NT2/D1 (cell line): ENCODE measurements around the gene EXPH5.

Source experiments
- DNase-seq: peaks from one replicate; pipeline ENCODE4 v3.0.0-alpha.2; 2011; ENCODE audit warnings: low read depth, low spot score
- H3K27me3 ChIP-seq: 2 replicates; pipeline ENCODE4 v1.6.0; 2011; ENCODE audit warnings: mild to moderate bottlenecking; ENCODE audit not compliant: insufficient read length, insufficient read depth
- H3K36me3 ChIP-seq: 2 replicates; pipeline ENCODE4 v1.6.1; 2011; ENCODE audit warnings: mild to moderate bottlenecking, low read length, mixed read lengths; ENCODE audit not compliant: insufficient read depth, insufficient read length
- H3K4me1 ChIP-seq: 2 replicates; pipeline ENCODE4 v1.5.1; 2011; ENCODE audit not compliant: insufficient read depth, insufficient read length
- H3K4me3 ChIP-seq: 2 replicates; pipeline ENCODE4 v1.5.1; 2011; ENCODE audit warnings: low read depth; ENCODE audit not compliant: insufficient read length
- H3K9ac ChIP-seq: 2 replicates; pipeline ENCODE4 v1.6.0; 2011; ENCODE audit warnings: low read depth; ENCODE audit not compliant: insufficient read length
- H3K9me3 ChIP-seq: 2 replicates; pipeline ENCODE4 v1.5.1; 2011; ENCODE audit warnings: mild to moderate bottlenecking, low read length; ENCODE audit not compliant: insufficient read depth
- SUZ12 ChIP-seq: IDR thresholded peaks from 2 replicates; pipeline ENCODE4 v1.6.1; 2011; ENCODE audit not compliant: insufficient read length, insufficient read depth; ENCODE audit errors: extremely low read depth
- YY1 ChIP-seq: IDR thresholded peaks from 2 replicates; pipeline ENCODE4 v1.6.1; 2011; ENCODE audit not compliant: insufficient read length, insufficient read depth
- ZNF274 ChIP-seq: IDR thresholded peaks from 2 replicates; pipeline ENCODE4 v1.6.1; 2011; ENCODE audit warnings: mild to moderate bottlenecking, low read depth, low read length

The EXPH5 gene

GRCh38 chr11:108576523-108576922 is 17.0 kb downstream of the EXPH5 start:
- no peaks in the 10 kb centered on the region for H3K27me3 ChIP-seq
- H3K9ac ChIP-seq: no peak overlapping the region
- no peak for DNase-seq
- H3K9me3 ChIP-seq: no peaks in the 10 kb centered on the region
- no peaks in the 10 kb centered on the region for H3K36me3 ChIP-seq
- TF ChIP-seq SUZ12: no peak
- no peaks in the 10 kb centered on the region for H3K4me1 ChIP-seq
- no peak overlapping the region for H3K4me3 ChIP-seq

GRCh38 chr11:108574675-108575074 is 18.9 kb downstream of the EXPH5 start:
- Histone ChIP-seq H3K9me3 (no peaks in the 10 kb centered on the region), H3K36me3 (no peaks in the 10 kb centered on the region)
- DNase-seq: no peak

GRCh38 chr11:108571001-108571400 is 22.6 kb downstream of the EXPH5 start:
- Histone ChIP-seq H3K9ac (no peak overlapping the region), H3K4me1 (no peaks in the 10 kb centered on the region), H3K36me3 (no peaks in the 10 kb centered on the region), H3K4me3 (no peak overlapping the region), H3K9me3 (no peaks in the 10 kb centered on the region), H3K27me3 (no peaks in the 10 kb centered on the region)
- DNase-seq: no peak
- TF ChIP-seq SUZ12 (no peak), YY1 (no peak), ZNF274 (no peak)

More at GRCh38 chr11:108574675-108575074, 18.9 kb downstream of the EXPH5 start:
- Histone ChIP-seq H3K9ac (no peak overlapping the region), H3K4me3 (no peak overlapping the region), H3K27me3 (no peaks in the 10 kb centered on the region), H3K4me1 (no peaks in the 10 kb centered on the region)
- no peak for TF ChIP-seq YY1
- TF ChIP-seq ZNF274: no peak
- TF ChIP-seq SUZ12: no peak

DNA sequence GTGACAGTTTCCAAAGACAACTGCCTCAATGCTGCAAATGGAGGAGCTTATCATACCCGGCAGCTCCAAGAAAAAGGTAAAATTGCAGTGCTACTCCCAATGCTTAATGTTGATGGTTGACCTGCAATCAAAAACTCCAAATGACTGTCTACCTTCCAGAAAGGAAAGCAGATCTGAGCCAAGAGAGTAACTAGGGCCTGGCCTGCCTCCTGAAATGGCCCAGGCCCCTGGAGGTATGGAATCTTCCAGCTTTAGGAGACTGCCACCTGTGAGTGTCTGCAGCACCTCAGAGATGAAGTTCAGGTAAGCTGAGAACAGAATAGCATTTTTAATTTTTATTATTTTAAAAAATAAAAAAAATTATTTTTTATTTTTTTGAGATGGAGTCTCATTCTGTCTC is 23.7 kb downstream of the EXPH5 start:
- no peak overlapping the region for H3K9ac ChIP-seq
- DNase-seq: no peak
- H3K9me3 ChIP-seq: no peaks in the 10 kb centered on the region
- no peaks in the 10 kb centered on the region for H3K36me3 ChIP-seq
- no peaks in the 10 kb centered on the region for H3K4me1 ChIP-seq
- no peak overlapping the region for H3K4me3 ChIP-seq
- no peak for TF ChIP-seq SUZ12
- no peak for TF ChIP-seq ZNF274
- no peak for TF ChIP-seq YY1
- H3K27me3 ChIP-seq: no peaks in the 10 kb centered on the region

- no peaks in the 10 kb centered on the region for H3K36me3 ChIP-seq
- no peaks in the 10 kb centered on the region for H3K27me3 ChIP-seq
- H3K4me3 ChIP-seq: no peak overlapping the region
- TF ChIP-seq SUZ12: no peak
- no peak for TF ChIP-seq ZNF274
- TF ChIP-seq YY1: no peak
- H3K9ac ChIP-seq: no peak overlapping the region
- no peaks in the 10 kb centered on the region for H3K9me3 ChIP-seq
- H3K4me1 ChIP-seq: no peaks in the 10 kb centered on the region
- DNase-seq: no peak
Measured at GRCh38 chr11:108568195-108568858, 25.2 kb downstream of the EXPH5 start.

DNA sequence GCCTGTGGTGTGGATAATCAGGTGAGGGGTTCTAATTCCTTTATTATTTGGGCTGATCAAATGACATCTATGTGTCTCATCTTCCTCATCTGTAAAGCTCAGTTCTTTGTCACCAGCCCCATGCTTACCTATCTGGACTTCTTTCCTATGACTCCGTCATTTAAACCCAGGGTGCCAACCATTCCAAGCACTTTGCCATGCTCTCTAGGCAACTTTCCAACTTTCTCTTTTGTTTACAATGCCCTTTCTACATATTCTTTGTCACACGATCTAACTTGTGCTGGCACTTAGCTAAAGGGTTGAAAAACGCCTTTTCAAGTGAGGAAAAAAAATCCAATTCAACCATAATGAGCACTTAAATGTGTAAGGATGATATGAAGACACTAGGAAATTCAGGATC is 27.9 kb downstream of the EXPH5 start:
- DNase-seq: no peak
- H3K9ac ChIP-seq: no peak overlapping the region
- H3K4me3 ChIP-seq: no peak overlapping the region
- no peak for TF ChIP-seq SUZ12
- no peak for TF ChIP-seq YY1
- no peak for TF ChIP-seq ZNF274
- H3K4me1 ChIP-seq: no peaks in the 10 kb centered on the region
- H3K36me3 ChIP-seq: no peaks in the 10 kb centered on the region
- no peaks in the 10 kb centered on the region for H3K27me3 ChIP-seq
- H3K9me3 ChIP-seq: no peaks in the 10 kb centered on the region

DNA sequence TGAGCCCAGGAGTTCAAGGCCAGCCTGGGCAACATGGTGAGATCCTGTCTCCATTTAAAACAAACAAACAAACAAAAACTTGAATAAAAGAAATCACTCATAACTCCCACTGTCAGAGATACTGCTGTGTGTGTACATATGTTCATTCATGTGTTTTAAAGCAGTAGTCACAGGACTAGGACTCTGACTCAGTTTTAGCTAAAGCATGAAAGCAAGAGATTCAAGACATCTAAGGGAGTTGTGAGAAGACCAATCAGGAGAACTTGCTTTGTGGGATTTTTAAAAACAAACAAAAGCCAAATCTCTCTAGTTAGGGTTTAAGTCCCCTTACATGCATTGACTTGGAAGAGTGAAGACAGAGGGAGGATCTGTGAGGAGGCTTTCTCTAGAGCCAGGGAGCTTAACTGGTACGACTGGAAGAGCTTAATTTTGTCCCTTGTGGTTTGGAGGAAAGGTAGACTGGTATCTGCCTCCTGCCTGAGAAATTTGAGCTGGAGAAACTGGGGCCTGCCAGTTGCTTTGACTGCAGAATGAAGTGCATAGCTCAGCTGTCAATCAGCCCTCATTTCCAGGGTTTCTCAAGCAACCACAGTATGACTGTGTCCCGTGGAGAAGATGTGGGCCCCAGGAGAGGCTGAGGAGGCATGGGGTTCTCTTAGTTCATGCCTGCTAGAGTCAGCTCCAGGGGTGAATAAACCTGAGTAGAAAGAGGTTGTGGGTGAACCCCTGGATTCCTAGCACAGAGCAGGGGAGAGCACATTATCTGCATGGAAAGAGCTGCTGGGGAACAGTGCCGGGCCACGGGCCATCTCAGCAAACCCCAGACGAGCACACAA is 30.6 kb downstream of the EXPH5 start:
- no peak overlapping the region for H3K9ac ChIP-seq
- DNase-seq: no peak
- H3K4me3 ChIP-seq: no peak overlapping the region
- no peaks in the 10 kb centered on the region for H3K36me3 ChIP-seq
- TF ChIP-seq ZNF274 (no peak), SUZ12 (no peak), YY1 (no peak)
- no peaks in the 10 kb centered on the region for H3K4me1 ChIP-seq
- H3K9me3 ChIP-seq: no peaks in the 10 kb centered on the region
- H3K27me3 ChIP-seq: no peaks in the 10 kb centered on the region
